HG02623 (cell line): ENCODE results near the gene DEPP1.
A peak's percentile ranks its signal among the peaks of the same experiment; 100 is the strongest.

Source experiments
- ATAC-seq: cut with Tn5 transposase; IDR thresholded peaks from one replicate; pipeline ENCODE4 v1.9.1; 2021; ENCODE audit warnings: moderate library complexity; ENCODE audit not compliant: unreplicated experiment

DEPP1 gene

GRCh38 chr10:44968091-44968490 is 10.5 kb downstream of the DEPP1 start:
- ATAC-seq, result no peak

- ATAC-seq, result no peak
Measured at GRCh38 chr10:44967616-44968015, 11.0 kb downstream of the DEPP1 start.

DNA sequence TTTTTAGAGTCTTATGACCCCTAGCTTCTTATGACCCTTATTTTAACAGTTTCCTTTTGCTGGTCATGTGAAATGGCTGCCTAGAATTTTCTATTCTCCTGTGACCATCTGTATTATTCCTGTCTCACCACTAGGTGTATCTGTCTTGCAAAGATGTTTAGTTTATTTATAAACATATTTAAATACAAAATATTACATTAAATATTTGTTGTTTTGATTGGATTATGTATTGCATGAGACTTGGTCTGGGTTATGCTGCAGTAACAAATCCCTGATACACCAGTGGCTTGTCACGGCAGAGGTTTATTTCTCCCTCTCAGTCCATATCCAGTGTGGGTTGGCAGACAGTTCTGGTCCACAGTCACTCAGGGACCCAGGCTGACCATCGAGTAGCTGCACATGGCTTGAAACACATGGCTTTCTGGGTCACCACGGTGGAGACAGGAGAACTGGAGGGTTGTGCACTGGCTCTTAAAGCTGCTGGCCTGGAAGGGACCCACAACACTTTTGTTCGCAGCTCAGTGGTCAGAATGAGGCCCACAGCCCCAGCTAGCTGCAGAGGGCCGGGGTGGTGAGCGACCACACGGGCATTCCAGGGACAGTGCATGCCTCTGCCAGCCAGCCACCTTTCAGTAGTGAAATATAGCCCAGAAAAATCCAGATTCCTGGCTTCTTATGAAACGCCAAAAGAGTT is 11.6 kb downstream of the DEPP1 start:
- no peak for ATAC-seq

DNA sequence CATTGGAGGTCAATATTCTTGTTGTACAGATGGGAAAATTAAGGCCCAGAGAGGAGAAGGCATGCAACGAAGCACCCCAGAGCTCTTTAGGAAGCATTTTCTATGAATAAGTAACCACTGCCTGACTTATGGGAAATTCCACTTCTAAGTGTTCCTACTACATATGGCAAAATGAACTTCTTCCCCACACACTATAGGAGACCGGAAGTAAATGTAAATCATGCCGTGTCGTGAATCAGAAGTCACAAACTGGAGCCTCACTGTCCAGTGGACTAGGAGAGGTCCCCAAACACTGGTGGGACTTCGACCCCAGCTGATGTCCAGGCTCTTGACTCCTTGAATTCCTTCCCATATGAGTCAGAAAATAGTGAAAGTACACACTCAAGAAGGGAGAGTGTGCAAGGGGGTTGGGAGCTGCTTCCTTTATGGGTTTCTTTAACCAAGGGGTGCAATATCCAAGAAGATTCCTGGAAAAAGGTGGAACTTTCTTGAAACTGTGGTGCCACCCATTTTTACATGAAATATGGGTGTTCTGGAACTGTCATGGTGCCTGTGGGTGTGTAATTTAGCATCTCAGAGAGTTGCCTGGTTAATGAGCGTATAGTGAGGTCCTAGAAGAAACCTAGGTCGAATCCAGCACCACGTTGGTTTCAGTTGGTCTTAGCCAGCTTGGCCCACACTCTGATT is 12.3 kb downstream of the DEPP1 start:
- peak; percentile 30 for ATAC-seq

- ATAC-seq, result peak; percentile 30
Measured at GRCh38 chr10:44965651-44966097, 12.9 kb downstream of the DEPP1 start.

GRCh38 chr10:44965104-44965503 is 13.5 kb downstream of the DEPP1 start:
- no peak for ATAC-seq

- ATAC-seq, result no peak
Measured at GRCh38 chr10:44963772-44964633, 14.6 kb downstream of the DEPP1 start.

DNA sequence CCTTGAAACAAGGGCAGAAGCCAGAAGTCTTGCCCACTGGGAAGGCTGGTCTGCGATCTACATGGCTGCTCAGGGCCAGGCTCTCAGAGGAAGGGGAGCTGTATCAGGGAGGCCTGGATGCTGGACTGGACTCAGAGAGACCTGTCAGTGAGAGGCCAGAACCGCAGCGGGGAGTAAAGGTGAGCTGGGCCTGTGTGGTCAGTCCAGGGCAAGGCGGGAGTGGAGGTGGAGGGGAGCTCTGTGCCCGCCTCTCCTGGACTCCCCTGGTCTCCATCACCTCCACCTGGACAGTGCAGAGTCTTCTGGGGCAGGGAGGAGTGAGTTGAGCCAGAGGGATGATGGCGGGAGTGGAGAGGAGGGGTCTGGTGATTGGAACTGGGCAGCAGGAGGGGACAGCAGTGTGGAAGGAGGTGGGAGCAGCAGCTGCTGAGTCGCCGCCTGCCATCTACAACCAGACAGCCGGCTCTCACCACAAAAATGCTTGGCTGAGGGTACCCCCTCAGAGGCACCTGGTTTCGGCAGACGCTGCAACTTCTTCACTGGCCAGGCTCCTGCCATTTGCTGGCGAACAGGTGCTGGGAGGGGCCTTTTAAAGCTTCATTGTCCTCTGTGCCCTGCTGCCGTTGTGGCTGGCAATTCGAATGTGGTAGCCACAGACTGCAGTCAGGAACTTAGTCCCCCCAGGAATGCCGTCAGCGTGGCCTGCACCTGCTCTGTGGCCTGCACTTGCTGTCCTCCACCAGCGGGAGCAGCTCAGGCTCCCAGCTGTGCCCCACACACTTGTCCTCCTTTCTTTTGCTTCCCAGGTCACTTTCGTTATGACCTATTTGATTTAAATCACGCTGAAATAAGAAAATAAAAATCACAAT is 15.5 kb downstream of the DEPP1 start:
- no peak for ATAC-seq

- no peak for ATAC-seq
Measured at GRCh38 chr10:44961931-44962750, 16.5 kb downstream of the DEPP1 start.

- no peak for ATAC-seq
Measured at GRCh38 chr10:44961230-44961571, 17.4 kb downstream of the DEPP1 start.

GRCh38 chr10:44960482-44961229 is 18.0 kb downstream of the DEPP1 start:
- no peak for ATAC-seq

DNA sequence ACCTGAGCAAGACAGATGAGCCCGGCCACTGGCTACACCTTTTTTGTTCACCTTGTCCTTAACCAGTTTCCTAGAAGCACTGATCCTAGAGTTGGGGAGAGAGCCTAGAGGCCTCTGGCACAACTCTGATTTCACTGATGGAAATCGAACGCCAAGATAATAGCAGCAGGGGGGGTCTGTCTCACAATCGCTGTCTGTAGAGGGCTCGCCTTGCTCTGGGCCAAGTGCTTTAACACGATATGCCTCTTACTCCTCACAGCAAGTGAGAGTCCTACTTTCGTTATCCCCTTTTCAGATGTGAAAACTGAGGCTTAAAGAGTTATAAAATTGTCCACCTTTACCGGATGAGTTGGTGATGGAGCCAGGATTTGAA is 18.5 kb downstream of the DEPP1 start:
- no peak for ATAC-seq

DNA sequence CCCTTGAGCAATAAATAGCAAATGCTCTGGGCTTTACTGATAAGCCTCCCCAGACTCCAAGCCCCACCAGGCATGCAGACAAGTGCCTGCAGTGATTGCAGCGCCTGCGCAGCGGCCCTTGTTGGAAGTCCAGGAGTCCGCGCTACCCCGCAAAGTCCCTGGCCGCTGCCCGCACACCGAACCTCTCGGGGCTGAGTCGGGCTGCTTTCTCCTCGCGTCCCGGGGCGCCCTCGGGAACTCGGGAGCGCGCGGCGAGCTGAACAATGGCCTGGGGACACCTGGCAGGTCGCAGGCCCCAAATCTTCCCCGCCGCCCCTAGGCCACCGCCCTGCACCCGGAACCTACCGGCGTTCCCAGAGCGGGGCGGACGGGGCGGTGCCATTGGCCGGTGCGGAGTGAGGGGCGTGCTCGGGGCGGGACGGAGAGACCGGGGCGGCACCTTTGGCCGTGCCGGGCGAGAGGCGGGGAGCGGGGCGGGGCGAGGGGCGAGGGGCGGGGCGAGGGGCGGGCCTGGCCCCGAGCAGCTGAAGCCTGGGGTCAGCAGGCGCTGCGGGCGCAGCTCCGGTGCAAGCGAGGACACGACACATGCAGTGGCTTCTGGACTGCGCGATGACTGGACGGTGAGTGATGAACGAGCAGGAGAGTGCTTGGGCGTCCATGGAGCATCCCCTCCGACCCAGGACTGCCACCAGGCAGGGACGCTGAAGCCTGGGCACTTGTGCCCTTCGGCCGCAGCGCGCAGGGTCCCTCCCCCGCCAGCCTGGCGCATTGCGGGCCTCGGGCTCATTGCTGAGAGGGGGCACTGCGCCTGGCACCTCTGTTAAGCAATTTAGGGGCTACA is 19.1 kb downstream of the DEPP1 start, which contains the start of gene RASSF4:
RASSF4 (plus strand) TSS at position 556 of the 841 bp plus-strand sequence. CDS start 10,401 bp downstream, outside the sequence.
- peak; percentile 95 for ATAC-seq

DNA sequence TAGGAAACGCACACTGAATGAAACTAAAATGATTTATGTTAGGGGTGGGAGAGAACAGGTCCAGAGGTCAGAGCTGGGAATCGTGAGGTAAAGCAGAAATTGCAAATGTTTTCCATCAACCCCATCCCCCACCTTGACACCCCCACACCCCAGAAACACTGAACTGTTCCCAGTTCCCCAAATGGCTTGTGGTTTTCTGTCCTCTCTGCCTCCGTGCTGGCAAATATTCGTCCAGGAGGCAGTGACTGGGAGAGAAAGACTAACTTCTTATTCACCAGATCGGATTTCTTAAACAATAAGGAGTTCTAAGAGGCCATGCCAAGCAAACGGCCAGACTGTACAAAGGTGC is 19.7 kb downstream of the DEPP1 start:
- no peak for ATAC-seq

- no peak for ATAC-seq
Measured at GRCh38 chr10:44958196-44958897, 20.3 kb downstream of the DEPP1 start.

DNA sequence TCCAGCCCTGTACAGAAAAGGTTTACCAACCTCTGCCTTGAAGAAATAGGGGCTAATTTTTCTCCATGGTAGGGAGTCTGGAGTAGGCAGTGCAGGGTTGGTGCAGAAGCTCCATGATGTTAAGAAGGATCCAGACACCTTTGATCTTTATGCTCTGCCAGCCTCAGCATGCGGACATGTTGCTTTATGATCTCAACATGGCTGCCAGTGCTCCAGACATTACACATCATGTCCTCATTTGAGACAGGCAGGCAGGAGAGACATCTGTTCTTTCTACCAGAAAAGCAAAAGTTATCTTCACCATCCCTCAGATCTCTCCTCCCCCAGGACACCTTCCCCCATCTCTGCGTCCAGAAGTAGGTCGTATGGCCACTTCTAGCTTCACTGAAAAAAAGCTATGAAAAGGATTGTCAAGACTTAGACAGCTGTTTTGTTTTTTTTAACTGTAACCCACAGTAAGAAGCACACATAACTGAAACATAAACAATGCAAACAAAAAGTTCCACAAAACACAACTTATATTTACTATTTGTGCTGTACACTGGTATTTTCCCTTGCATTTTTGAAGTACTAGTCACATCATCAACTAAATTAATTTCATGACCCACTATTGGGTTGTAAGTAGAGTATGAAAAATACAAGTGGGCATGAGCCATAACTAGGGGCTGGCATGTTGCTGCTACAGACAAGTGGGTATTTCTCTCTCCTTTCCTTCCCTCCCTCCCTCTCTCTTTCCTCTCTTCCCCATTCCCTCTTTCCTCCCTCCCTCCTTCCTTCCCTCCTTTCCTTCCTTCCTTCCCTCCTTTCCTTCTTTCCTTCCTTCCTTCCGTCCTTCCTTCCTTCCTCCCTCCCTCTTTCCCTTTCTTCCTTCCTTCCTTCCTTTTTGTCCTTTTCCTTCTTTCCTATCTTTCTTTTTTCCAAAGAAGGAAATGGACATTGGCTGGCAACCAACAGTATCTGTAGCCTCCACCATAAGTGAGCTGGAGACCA is 21.6 kb downstream of the DEPP1 start:
- no peak for ATAC-seq

DNA sequence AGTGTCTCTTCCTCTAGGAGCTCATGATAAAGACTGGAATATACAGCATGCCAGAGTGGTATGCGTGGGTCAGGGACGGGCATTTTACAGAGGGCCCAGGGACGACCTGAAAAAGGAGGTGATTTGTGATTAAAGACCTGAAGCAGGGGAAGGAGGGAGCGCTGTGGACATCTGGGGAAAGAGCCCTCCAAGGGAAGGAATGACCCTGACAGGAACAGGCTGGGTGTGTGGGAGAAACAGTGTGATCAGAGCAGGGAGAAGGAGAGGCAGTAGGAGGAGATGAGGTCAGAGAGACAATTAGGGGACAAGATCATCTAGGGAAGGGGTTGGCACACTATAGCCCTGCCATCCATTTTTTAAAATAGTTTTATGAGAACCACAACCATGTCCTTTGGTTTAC is 22.4 kb downstream of the DEPP1 start:
- ATAC-seq, result no peak
